ENCODE measurements around the gene PSD2. TPM values are rescaled to one million over a fixed set of nuclear protein-coding genes. Genes with fewer than 3 reads are reported as not detected.

The PSD2 gene
- total RNA-seq, 6 experiments from 2014 or later = 0.04 to 0.07 (median 0.07) TPM; not detected in 3

DNA sequence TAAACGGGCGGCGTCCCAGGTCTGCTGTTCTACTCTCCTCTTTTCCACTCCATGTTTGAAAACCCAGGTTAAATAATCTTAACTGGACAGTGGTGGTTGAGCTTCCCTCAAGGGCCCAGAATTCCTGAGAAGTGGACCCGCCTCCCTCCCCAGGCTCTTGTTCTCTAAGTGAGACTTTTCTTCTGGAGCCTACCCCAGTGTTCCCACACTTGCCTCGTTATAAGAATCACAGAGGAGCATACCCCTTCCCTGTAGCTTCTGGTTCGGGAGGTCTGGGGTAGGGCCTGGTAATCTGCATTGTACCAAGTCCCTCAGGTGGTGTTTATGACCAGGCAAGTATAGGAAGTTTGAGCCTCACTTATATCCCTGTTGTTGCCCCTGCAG is 12.0 kb downstream of the PSD2 start:
- Histone ChIP-seq H3K36me3 (no peaks in the 10 kb centered on the region), H3K4me3 (no peak overlapping the region), H3K27ac (no peak overlapping the region), H3K4me1 (no peaks in the 10 kb centered on the region), H3K9me3 (no peaks in the 10 kb centered on the region), H3K27me3 (no peaks in the 10 kb centered on the region)
- DNase-seq (peak in 1 of 3 donors; percentile 8), ATAC-seq (no peak)
- TF ChIP-seq, protein P1, sequence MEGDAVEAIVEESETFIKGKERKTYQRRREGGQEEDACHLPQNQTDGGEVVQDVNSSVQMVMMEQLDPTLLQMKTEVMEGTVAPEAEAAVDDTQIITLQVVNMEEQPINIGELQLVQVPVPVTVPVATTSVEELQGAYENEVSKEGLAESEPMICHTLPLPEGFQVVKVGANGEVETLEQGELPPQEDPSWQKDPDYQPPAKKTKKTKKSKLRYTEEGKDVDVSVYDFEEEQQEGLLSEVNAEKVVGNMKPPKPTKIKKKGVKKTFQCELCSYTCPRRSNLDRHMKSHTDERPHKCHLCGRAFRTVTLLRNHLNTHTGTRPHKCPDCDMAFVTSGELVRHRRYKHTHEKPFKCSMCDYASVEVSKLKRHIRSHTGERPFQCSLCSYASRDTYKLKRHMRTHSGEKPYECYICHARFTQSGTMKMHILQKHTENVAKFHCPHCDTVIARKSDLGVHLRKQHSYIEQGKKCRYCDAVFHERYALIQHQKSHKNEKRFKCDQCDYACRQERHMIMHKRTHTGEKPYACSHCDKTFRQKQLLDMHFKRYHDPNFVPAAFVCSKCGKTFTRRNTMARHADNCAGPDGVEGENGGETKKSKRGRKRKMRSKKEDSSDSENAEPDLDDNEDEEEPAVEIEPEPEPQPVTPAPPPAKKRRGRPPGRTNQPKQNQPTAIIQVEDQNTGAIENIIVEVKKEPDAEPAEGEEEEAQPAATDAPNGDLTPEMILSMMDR (IDR thresholded peaks at IDR 0.05) = no peak
- no peak for TF ChIP-seq POLR2A (IDR thresholded peaks at IDR 0.05)
- intact Hi-C loops (cut with DNase I) = no loop called here
- 76% methylated on average over 6 of the region's 6 CpGs for WGBS (ENCODE audit: insufficient coverage, low coverage, low lambda C conversion rate, missing lambda C conversion rate)

DNA sequence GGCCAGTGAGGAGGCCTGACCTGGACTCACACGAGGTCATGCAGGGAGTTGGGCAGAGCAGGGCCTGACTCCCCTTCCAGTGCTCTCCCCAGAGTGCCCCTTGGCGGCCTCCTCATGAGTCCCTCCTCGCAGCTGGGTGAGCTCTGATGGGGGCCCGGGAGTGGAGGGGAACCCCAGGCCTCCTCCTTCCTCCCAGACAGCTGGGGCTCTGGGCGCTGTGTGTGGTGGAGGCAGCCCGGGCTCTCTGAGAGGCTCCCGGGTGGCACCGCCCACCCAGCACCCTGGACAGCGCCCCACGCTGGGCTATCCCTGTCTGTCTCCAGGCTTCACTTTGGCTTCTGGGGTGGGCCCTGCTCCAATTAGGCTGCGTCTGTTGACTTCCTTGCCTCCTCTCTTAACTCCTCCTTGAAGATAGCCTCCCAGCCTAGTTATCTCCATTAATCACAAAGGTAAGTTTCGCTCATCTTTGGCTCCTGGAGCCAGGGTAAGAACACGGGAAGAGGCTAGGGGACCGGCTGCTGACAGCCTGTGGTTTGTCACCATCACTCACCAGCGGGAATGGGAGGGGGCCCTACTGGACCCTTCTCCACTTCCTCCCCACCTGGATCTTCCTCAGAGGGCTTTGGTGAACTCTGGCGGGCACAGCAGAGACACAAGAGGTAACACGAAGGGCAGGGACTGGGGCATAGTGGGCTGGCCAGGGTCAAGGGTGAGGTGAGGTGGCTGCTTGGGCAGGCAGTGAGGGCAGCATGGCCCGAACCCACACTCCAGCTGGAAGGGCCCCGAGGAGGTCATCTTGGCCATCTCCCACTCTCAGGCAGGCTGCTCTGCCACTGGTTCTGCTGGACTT is 13.1 kb downstream of the PSD2 start:
- no peaks in the 10 kb centered on the region for H3K36me3 ChIP-seq
- intact Hi-C loops (cut with DNase I) = no loop called here
- no peaks in the 10 kb centered on the region for H3K4me1 ChIP-seq
- DNase-seq (peak in 1 of 3 donors; percentile 57), ATAC-seq (peak in 2 of 4 donors; percentile 27 to 39)
- 52% methylated on average over 4 of the region's 19 CpGs for WGBS (ENCODE audit: insufficient coverage, low coverage, low lambda C conversion rate, missing lambda C conversion rate)
- TF ChIP-seq POLR2A (IDR thresholded peaks at IDR 0.05) = no peak
- TF ChIP-seq, protein P1 (IDR thresholded peaks at IDR 0.05) = no peak
- no peaks in the 10 kb centered on the region for H3K9me3 ChIP-seq
- H3K27me3 ChIP-seq = no peaks in the 10 kb centered on the region
- no peak overlapping the region for H3K27ac ChIP-seq
- H3K4me3 ChIP-seq = no peak overlapping the region

DNA sequence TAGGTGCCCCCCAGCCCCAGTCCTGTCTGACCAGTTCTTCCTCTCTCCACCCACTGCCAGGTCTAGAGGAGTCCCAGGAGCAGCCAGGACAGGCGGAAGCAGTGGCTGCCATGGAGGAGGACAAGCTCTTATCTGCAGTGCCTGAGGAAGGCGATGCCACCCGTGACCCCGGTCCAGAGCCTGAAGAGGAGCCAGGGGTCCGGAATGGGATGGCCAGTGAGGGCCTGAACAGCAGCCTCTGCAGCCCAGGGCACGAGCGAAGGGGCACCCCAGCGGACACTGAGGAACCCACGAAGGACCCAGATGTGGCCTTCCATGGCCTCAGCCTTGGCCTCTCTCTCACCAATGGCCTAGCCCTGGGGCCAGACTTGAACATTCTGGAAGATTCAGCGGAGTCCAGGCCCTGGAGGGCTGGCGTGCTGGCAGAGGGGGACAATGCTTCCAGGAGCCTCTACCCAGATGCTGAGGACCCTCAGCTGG is 13.8 kb downstream of the PSD2 start:
- H3K4me1 ChIP-seq = no peaks in the 10 kb centered on the region
- no peaks in the 10 kb centered on the region for H3K27me3 ChIP-seq
- H3K27ac ChIP-seq = no peak overlapping the region
- intact Hi-C loops (cut with DNase I) = no loop called here
- DNase-seq (peak in 1 of 3 donors; percentile 36), ATAC-seq (no peak)
- H3K4me3 ChIP-seq = no peak overlapping the region
- TF ChIP-seq, protein P1 (IDR thresholded peaks at IDR 0.05) = no peak
- TF ChIP-seq POLR2A (IDR thresholded peaks at IDR 0.05) = no peak
- 85% methylated on average over 4 of the region's 11 CpGs for WGBS (ENCODE audit: insufficient coverage, low coverage, low lambda C conversion rate, missing lambda C conversion rate)
- H3K9me3 ChIP-seq = no peaks in the 10 kb centered on the region
- no peaks in the 10 kb centered on the region for H3K36me3 ChIP-seq

DNA sequence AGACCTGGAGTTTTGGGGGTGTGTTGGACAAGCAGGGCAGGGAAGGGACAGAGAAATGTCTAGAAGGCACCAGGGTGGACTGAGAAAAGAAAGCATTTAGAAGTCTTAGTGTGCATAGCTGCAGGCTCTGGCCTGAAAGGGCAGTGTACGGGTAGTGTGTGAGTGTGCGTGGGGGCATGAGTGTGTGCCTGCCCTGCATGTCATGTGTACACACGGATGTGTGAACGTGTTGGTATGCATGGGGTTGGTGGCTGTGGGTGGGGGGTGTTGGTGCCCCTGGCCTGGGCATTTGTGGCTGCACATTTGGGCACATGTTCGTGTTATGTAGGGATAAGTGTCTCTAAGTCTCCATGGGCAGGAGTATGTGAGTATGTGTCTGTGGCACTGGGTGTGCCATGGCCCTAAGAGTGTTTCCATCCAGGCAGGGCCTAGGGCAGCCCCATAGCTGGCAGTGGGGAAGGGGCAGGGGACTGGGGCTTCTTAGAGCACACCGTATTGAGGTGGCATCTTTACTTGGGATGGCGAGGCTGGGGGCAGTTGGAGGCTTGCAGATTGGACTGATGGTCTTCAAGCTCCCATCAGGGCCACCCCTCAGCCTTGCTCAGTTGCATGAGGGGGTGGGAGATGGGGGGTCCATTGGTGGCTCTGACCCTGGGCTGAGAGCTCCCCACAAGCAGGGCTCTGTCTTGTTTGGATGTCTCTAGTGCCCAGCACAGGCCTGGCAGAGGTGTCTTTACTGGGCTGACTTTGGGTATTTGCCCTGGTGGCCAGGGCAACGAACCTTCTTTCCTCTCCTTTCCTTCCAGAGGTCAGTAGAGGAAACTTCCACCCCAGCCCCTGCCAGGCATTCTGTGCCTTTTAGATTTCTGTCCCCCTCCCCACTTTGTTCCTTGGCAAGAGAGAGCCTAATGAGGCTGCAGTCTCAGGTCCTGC is 15.0 kb downstream of the PSD2 start:
- ATAC-seq (no peak), DNase-seq (no peak)
- H3K9me3 ChIP-seq = no peaks in the 10 kb centered on the region
- TF ChIP-seq, protein P1 (IDR thresholded peaks at IDR 0.05) = no peak
- no peak for TF ChIP-seq POLR2A (IDR thresholded peaks at IDR 0.05)
- intact Hi-C loops (cut with DNase I) = no loop called here
- H3K27ac ChIP-seq = no peak overlapping the region
- 59% methylated on average over 5 of the region's 8 CpGs for WGBS (ENCODE audit: insufficient coverage, low coverage, low lambda C conversion rate, missing lambda C conversion rate)
- H3K4me1 ChIP-seq = no peaks in the 10 kb centered on the region
- no peaks in the 10 kb centered on the region for H3K27me3 ChIP-seq
- H3K36me3 ChIP-seq = no peaks in the 10 kb centered on the region
- no peak overlapping the region for H3K4me3 ChIP-seq

Measured in right lobe of liver (tissue), 6 donors.